HCT116 (cell line): ENCODE data around the gene C1orf116. TPM values are rescaled to one million over a fixed set of nuclear protein-coding genes. Genes with fewer than 3 reads are reported as not detected.

Experiments used
- ATAC-seq: fragments of 200-7000 bp; cut with Tn5 transposase; 2 replicates; pipeline ENCODE4 v1.9.1; 2020; ENCODE audit warnings: mild to moderate bottlenecking, moderate library complexity
- BruUV-seq: library from RNA; stranded (reverse); fragments of 400-500 nt; replicated peaks from 2 replicates; lab custom pipeline; 2021; lab: Mats Ljungman, UMichigan
- CTCF ChIA-PET: fragments of 300-600 bp; sonication (Branson Sonifier 250); formaldehyde crosslinking; loops from one replicate; lab custom pipeline; 2021; ENCODE audit warnings: antibody characterized with exemption; lab: Charles Lee
- POLR2A ChIA-PET: fragments of 300-600, 350-600 bp; sonication (Branson Sonifier 250); formaldehyde crosslinking; loops from one replicate; lab custom pipeline; 2021; ENCODE audit warnings: antibody characterized with exemption; lab: Charles Lee
- RAD21 ChIA-PET, 2 experiments: fragments of 300-600 bp; sonication (Branson Sonifier 250); formaldehyde crosslinking; loops; one replicate each; lab custom pipeline; 2023; ENCODE audit warnings: low total read pairs in 2 of 2; ENCODE audit not compliant: uncharacterized antibody in 2 of 2, unreplicated experiment in 2 of 2, low non-redundant PET in 1 of 2; lab: Charles Lee
- DNase-seq: peaks from one replicate; pipeline ENCODE4 v3.0.0-alpha.2; 2010; ENCODE audit warnings: low read depth, low spot score
- H2AFZ ChIP-seq: fragments of 200-600 bp; shearing (Covaris generic), sonication (generic); 2 replicates; pipeline ENCODE4 v1.6.1; 2017; ENCODE audit warnings: low read depth, mixed run types, mixed read lengths, antibody characterized with exemption, low read length; ENCODE audit not compliant: poor library complexity, severe bottlenecking
- H3K27ac ChIP-seq: 2 replicates; pipeline ENCODE4 v1.5.1; 2012; ENCODE audit warnings: low read depth, low read length
- H3K27me3 ChIP-seq: fragments of 200-600 bp; sonication (generic); 2 replicates; pipeline ENCODE4 v1.6.1; 2016; ENCODE audit warnings: mixed run types, low read length, mixed read lengths; ENCODE audit not compliant: insufficient read depth
- H3K36me3 ChIP-seq, 2 experiments: fragments of 200-500 bp in 1 of 2; fragments of 200-600 bp in 1 of 2; sonication (Bioruptor generic) in 1 of 2; sonication (generic) in 1 of 2; 2 replicates each; pipeline versions ENCODE4 v1.5.1 to v1.6.1; 2014 to 2016; ENCODE audit warnings: low read length in 2 of 2, inconsistent platforms in 1 of 2, mixed read lengths in 1 of 2, mixed run types in 1 of 2; ENCODE audit not compliant: insufficient read depth in 2 of 2, control insufficient read depth in 1 of 2
- H3K4me1 ChIP-seq, 2 experiments: fragments of 200-600 bp in 1 of 2; sonication (generic) in 1 of 2; 2 replicates each; pipeline versions ENCODE4 v1.5.1 to v1.6.1; 2012 to 2017; ENCODE audit warnings: low read length in 2 of 2, inconsistent platforms in 1 of 2, mild to moderate bottlenecking in 1 of 2, mixed read lengths in 1 of 2, mixed run types in 1 of 2, moderate library complexity in 1 of 2; ENCODE audit not compliant: insufficient read depth in 2 of 2, control insufficient read depth in 1 of 2
- H3K4me2 ChIP-seq: fragments of 200-600 bp; sonication (generic); 2 replicates; pipeline ENCODE4 v1.6.1; 2017; ENCODE audit warnings: mixed run types, low read length, mixed read lengths
- H3K4me3 ChIP-seq, 2 experiments: fragments of 200-600 bp in 1 of 2; sonication (generic) in 1 of 2; replicated peaks in 1 of 2; 2 replicates each; pipeline ENCODE4 v1.5.1; 2011 to 2016; ENCODE audit warnings: low read length in 2 of 2, control low read depth in 1 of 2, low read depth in 1 of 2, mild to moderate bottlenecking in 1 of 2, mixed read lengths in 1 of 2, mixed run types in 1 of 2
- H3K79me2 ChIP-seq: fragments of 200-600 bp; sonication (generic); 2 replicates; pipeline ENCODE4 v1.6.1; 2017; ENCODE audit warnings: mild to moderate bottlenecking, mixed run types, low read length, moderate library complexity, mixed read lengths; ENCODE audit not compliant: insufficient read depth
- H3K9ac ChIP-seq: fragments of 200-600 bp; sonication (generic); 2 replicates; pipeline ENCODE4 v1.6.1; 2016; ENCODE audit warnings: low read length, mixed read lengths
- H3K9me2 ChIP-seq: fragments of 200-600 bp; sonication (generic), shearing (Covaris generic); 2 replicates; pipeline ENCODE4 v1.6.1; 2017; ENCODE audit warnings: mixed run types, mild to moderate bottlenecking, moderate library complexity; ENCODE audit not compliant: insufficient read depth
- H3K9me3 ChIP-seq, 2 experiments: fragments of 200-500 bp in 1 of 2; fragments of 200-600 bp in 1 of 2; sonication (Bioruptor generic) in 1 of 2; sonication (generic) in 1 of 2; 2 replicates each; pipeline ENCODE4 v1.6.1; 2014 to 2017; ENCODE audit warnings: low read length in 2 of 2, mixed read lengths in 2 of 2, inconsistent platforms in 1 of 2, low read depth in 1 of 2, mild to moderate bottlenecking in 1 of 2, mixed run types in 1 of 2, moderate library complexity in 1 of 2; ENCODE audit not compliant: control insufficient read depth in 1 of 2, insufficient read depth in 1 of 2
- H4K20me1 ChIP-seq: fragments of 200-600 bp; sonication (generic), shearing (Covaris generic); 2 replicates; pipeline ENCODE4 v1.6.1; 2017; ENCODE audit warnings: mixed run types, mild to moderate bottlenecking, moderate library complexity; ENCODE audit not compliant: insufficient read depth
- ATF3 ChIP-seq: IDR thresholded peaks from 2 replicates; pipeline ENCODE4 v1.6.1; 2012
- CBX3 ChIP-seq: IDR thresholded peaks from 2 replicates; pipeline ENCODE4 v1.6.1; 2012; ENCODE audit warnings: low read depth
- CEBPB ChIP-seq: IDR thresholded peaks from 2 replicates; pipeline ENCODE4 v1.6.1; 2012; ENCODE audit warnings: low read depth
- ELF1 ChIP-seq: IDR thresholded peaks from 2 replicates; pipeline ENCODE4 v1.6.1; 2012; ENCODE audit warnings: low read depth, borderline replicate concordance
- EZH2 ChIP-seq: fragments of 200-600 bp; sonication (generic); IDR thresholded peaks from 2 replicates; pipeline ENCODE4 v1.6.1; 2017; ENCODE audit warnings: antibody characterized with exemption, mixed run types
- EZH2phosphoT487 ChIP-seq: fragments of 200-600 bp; IDR thresholded peaks from 2 replicates; pipeline ENCODE4 v1.6.1; 2018; ENCODE audit warnings: antibody characterized with exemption, borderline replicate concordance
- POLR2A ChIP-seq: IDR thresholded peaks from 2 replicates; pipeline ENCODE4 v1.7.0; 2011; ENCODE audit warnings: borderline replicate concordance; ENCODE audit not compliant: insufficient read depth, insufficient read length; ENCODE audit errors: extremely low read depth
- POLR2AphosphoS5 ChIP-seq: IDR thresholded peaks from 2 replicates; pipeline ENCODE4 v1.6.1; 2011; ENCODE audit warnings: mild to moderate bottlenecking, low read depth, low read length, moderate library complexity
- REST ChIP-seq: IDR thresholded peaks from 2 replicates; pipeline ENCODE4 v1.6.1; 2012; ENCODE audit warnings: low read depth
- SIN3A ChIP-seq: IDR thresholded peaks from 2 replicates; pipeline ENCODE4 v1.6.1; 2012; ENCODE audit warnings: low read depth
- SP1 ChIP-seq: IDR thresholded peaks from 2 replicates; pipeline ENCODE4 v1.6.1; 2012; ENCODE audit warnings: low read depth
- SRF ChIP-seq: IDR thresholded peaks from 2 replicates; pipeline ENCODE4 v1.6.1; 2012; ENCODE audit warnings: low read depth
- ZBTB33 ChIP-seq: IDR thresholded peaks from 2 replicates; pipeline ENCODE4 v1.6.1; 2011; ENCODE audit warnings: mild to moderate bottlenecking, low read length, moderate library complexity; ENCODE audit not compliant: insufficient replicate concordance; ENCODE audit errors: extremely low read depth
- ZFX ChIP-seq: fragments of 450-650 bp; IDR thresholded peaks from 2 replicates; pipeline ENCODE4 v1.6.1; 2017
- ZNF274 ChIP-seq: fragments of 200-500 bp; sonication (Bioruptor generic); IDR thresholded peaks from 2 replicates; pipeline ENCODE4 v1.6.1; 2014; ENCODE audit warnings: mild to moderate bottlenecking, low read depth, low read length, inconsistent platforms
- intact Hi-C: fragments of 100-400 bp; cut with micrococcal nuclease; formaldehyde crosslinking; loops from 2 replicates; pipeline ENCODE4 v1.10.0; 2022
- total RNA-seq: library from RNA; stranded (reverse); gene quantifications from one replicate; pipeline ENCODE4 v1.2.1, GENCODE V29; 2021; ENCODE audit not compliant: unreplicated experiment

Gene C1orf116
- total RNA-seq, 1 experiment from 2014 or later: 3.6 TPM

GRCh38 chr1:207070811-207071210 is 38.3 kb upstream of the C1orf116 start:
- H3K9me2 ChIP-seq: no peaks in the 10 kb centered on the region
- ChIA-PET RAD21 (no interaction called here), CTCF (no interaction called here), POLR2A (interaction anchor here (1.0 kb wide), 1 partner anchor 18 kb away, joined by 4 read pairs; the partner anchor contains the start of gene PFKFB2)
- DNase-seq (no peak), ATAC-seq (no peak)
- H3K79me2 ChIP-seq: no peaks in the 10 kb centered on the region
- H3K27me3 ChIP-seq: no peaks in the 10 kb centered on the region
- TF ChIP-seq EZH2phosphoT487: no peak
- no peak for TF ChIP-seq CBX3
- H3K4me1 ChIP-seq: no peaks in the 10 kb centered on the region
- H3K9me3 ChIP-seq: no peaks in the 10 kb centered on the region
- H2AFZ ChIP-seq: no peak overlapping the region
- peaks cover 3 to 12% of the 10 kb centered on the region in 2 experiments; a peak in 1 of 4 replicates for H3K36me3 ChIP-seq
- H3K9ac ChIP-seq: no peak overlapping the region
- H4K20me1 ChIP-seq: no peaks in the 10 kb centered on the region
- intact Hi-C loops: no loop called here
- H3K4me2 ChIP-seq: no peak overlapping the region
- no peak overlapping the region for H3K27ac ChIP-seq
- H3K4me3 ChIP-seq: no peak overlapping the region
- no TSS peak for BruUV-seq

GRCh38 chr1:207069858-207070506 is 37.4 kb upstream of the C1orf116 start:
- RAD21 ChIA-PET: no interaction called here
- H3K4me3 ChIP-seq: no peak overlapping the region
- peaks cover 3 to 12% of the 10 kb centered on the region in 2 experiments; a peak in 1 of 4 replicates for H3K36me3 ChIP-seq
- BruUV-seq: no TSS peak
- intact Hi-C loops: no loop called here
- POLR2A ChIA-PET: interaction anchor here (1.3 kb wide), 1 partner anchor 17 kb away, joined by 3 read pairs; the partner anchor contains the start of gene PFKFB2
- ATAC-seq (no peak), DNase-seq (no peak)
- no peaks in the 10 kb centered on the region for H3K9me3 ChIP-seq
- H3K27ac ChIP-seq: no peak overlapping the region
- CTCF ChIA-PET: no interaction called here
- H3K27me3 ChIP-seq: no peaks in the 10 kb centered on the region
- no peaks in the 10 kb centered on the region for H4K20me1 ChIP-seq
- H3K9me2 ChIP-seq: no peaks in the 10 kb centered on the region
- H3K4me1 ChIP-seq: no peaks in the 10 kb centered on the region
- H3K9ac ChIP-seq: no peak overlapping the region
- H2AFZ ChIP-seq: no peak overlapping the region
- H3K4me2 ChIP-seq: no peak overlapping the region
- no peaks in the 10 kb centered on the region for H3K79me2 ChIP-seq
- TF ChIP-seq ZFX (no peak), EZH2 (no peak), POLR2AphosphoS5 (no peak), ATF3 (no peak), SP1 (no peak), ZBTB33 (no peak), SIN3A (no peak), CBX3 (no peak), REST (no peak), CEBPB (no peak), POLR2A (no peak), ZNF274 (no peak), SRF (no peak), EZH2phosphoT487 (no peak), ELF1 (no peak)
